ENCODE data around the gene KRTAP10-4.

DNA sequence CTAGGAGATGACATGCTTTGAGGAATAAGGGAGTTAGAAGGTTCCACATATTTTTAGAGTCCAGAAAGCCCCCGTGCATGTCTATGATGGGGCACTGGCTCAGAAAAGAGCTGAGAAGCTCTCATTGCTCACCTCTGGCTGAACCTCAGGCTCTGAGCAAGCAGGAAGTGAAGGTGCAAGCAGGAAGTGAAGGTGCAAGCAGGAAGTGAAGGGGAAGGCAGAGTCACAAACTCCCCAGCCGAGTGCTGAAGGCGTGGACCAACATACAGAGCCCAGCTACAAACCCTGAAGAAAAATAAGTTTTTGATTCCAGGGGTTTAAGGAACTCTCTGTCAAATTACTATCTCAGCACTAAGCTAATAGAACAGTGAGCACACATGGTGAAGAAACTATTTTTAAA, 45.4 kb downstream of the KRTAP10-4 start:
- TF ChIP-seq POLR2A (IDR thresholded peaks at IDR 0.05; ENCODE audit: low read depth, low read length) (no peak), POLR2AphosphoS5 (IDR thresholded peaks at IDR 0.05; ENCODE audit: low read depth, low read length) (no peak), TAF1 (IDR thresholded peaks at IDR 0.05; ENCODE audit: low read depth, low read length) (no peak), SPI1 (IDR thresholded peaks at IDR 0.05; ENCODE audit: low read depth, low read length) (no peak)

All from GM12891 (cell line).